GM19193 (cell line): ENCODE data around the gene CCL22.

Experiments
- POLR2A ChIP-seq: IDR thresholded peaks from 4 replicates; pipeline ENCODE4 v1.6.1; 2011; ENCODE audit not compliant: insufficient read depth, insufficient read length; ENCODE audit errors: extremely low read depth

CCL22 gene

GRCh38 chr16:57358527-57359095 lies at the start of gene CCL22:
Gene CCL22 (plus strand): TSS chr16:57358783. CDS start chr16:57358817, 34 bp downstream.
- peak; percentile 84 for TF ChIP-seq POLR2A

GRCh38 chr16:57310801-57311200 lies 47.8 kb upstream of the CCL22 start:
- no peak for TF ChIP-seq POLR2A

GRCh38 chr16:57313509-57313908 lies 45.1 kb upstream of the CCL22 start:
- no peak for TF ChIP-seq POLR2A

- no peak for TF ChIP-seq POLR2A
Observed at GRCh38 chr16:57314161-57314785, 44.3 kb upstream of the CCL22 start.

- no peak for TF ChIP-seq POLR2A
Observed at GRCh38 chr16:57315416-57315815, 43.2 kb upstream of the CCL22 start.

- no peak for TF ChIP-seq POLR2A
Observed at GRCh38 chr16:57316390-57317017, 42.1 kb upstream of the CCL22 start.

- TF ChIP-seq POLR2A = no peak
Observed at GRCh38 chr16:57318240-57318970, 40.2 kb upstream of the CCL22 start.

- TF ChIP-seq POLR2A = no peak
Observed at GRCh38 chr16:57319646-57320045, 38.9 kb upstream of the CCL22 start.

GRCh38 chr16:57324749-57325148 lies 33.8 kb upstream of the CCL22 start:
- no peak for TF ChIP-seq POLR2A

- no peak for TF ChIP-seq POLR2A
Observed at GRCh38 chr16:57325458-57325857, 33.1 kb upstream of the CCL22 start.

GRCh38 chr16:57329718-57330327 lies 28.8 kb upstream of the CCL22 start:
- no peak for TF ChIP-seq POLR2A

GRCh38 chr16:57331355-57331754 lies 27.2 kb upstream of the CCL22 start:
- TF ChIP-seq POLR2A = no peak

GRCh38 chr16:57333402-57333801 lies 25.2 kb upstream of the CCL22 start:
- no peak for TF ChIP-seq POLR2A

GRCh38 chr16:57335366-57335765 lies 23.2 kb upstream of the CCL22 start:
- no peak for TF ChIP-seq POLR2A

GRCh38 chr16:57341062-57341440 lies 17.5 kb upstream of the CCL22 start:
- TF ChIP-seq POLR2A = no peak
